Left ventricle myocardium superior (tissue), 1 donor: ENCODE measurements around the gene AHCYL2. TPM values are rescaled to one million over a fixed set of nuclear protein-coding genes. Genes with fewer than 3 reads are reported as not detected.
"Not testable (repeated sequence)": the region's sequence is repeated elsewhere in the genome, so short reads cannot be mapped to it uniquely, and the experiment has no call there.

Source experiments
- ATAC-seq: fragments of 200-7000 bp; cut with Tn5 transposase; one replicate; pipeline ENCODE4 v1.9.1; 2020; ENCODE audit warnings: mild to moderate bottlenecking, moderate library complexity
- DNase-seq: peaks from one replicate; pipeline ENCODE4 v3.0.0-alpha.2; 2020
- intact Hi-C: fragments of 100-400 bp; cut with micrococcal nuclease; formaldehyde crosslinking; loops from one replicate; pipeline ENCODE4 v1.11.0; 2022
- total RNA-seq: library from RNA; stranded (reverse); fragmentation: NEBNext Ultra II Directional; extraction: Animal tissue kit (Norgen Biotek cat#: 25700); gene quantifications from one replicate; pipeline ENCODE4 v1.2.1, GENCODE V29; 2021
- donor health status: DM: no; HTN: yes; CAD: no; lungs with severe emphysema.

The AHCYL2 gene
- total RNA-seq, 1 donor from 2014 or later, result 4.3 TPM

- ATAC-seq, result no peak
- intact Hi-C loops, result no loop called here
- DNase-seq, result no peak
These were observed 3.1 kb downstream of the AHCYL2 start for GRCh38 chr7:129227646-129228578.

- DNase-seq (no peak), ATAC-seq (no peak)
- intact Hi-C loops, result no loop called here
These were observed 3.8 kb downstream of the AHCYL2 start for GRCh38 chr7:129228633-129229032.

- intact Hi-C loops, result no loop called here
- ATAC-seq (no peak), DNase-seq (no peak)
These were observed 6.8 kb downstream of the AHCYL2 start for GRCh38 chr7:129231666-129232065.

GRCh38 chr7:129238546-129238945, 13.7 kb downstream of the AHCYL2 start:
- no peak for ATAC-seq
- DNase-seq, result no peak
- intact Hi-C loops, result no loop called here

GRCh38 chr7:129240119-129240820, 15.4 kb downstream of the AHCYL2 start:
- DNase-seq, result no peak
- intact Hi-C loops, result no loop called here
- ATAC-seq, result no peak

GRCh38 chr7:129244220-129244619, 19.4 kb downstream of the AHCYL2 start:
- no peak for DNase-seq
- intact Hi-C loops, result no loop called here
- no peak for ATAC-seq

- intact Hi-C loops, result no loop called here
- ATAC-seq, result no peak
- DNase-seq, result no peak
These were observed 20.7 kb downstream of the AHCYL2 start for GRCh38 chr7:129245533-129245932.

- intact Hi-C loops, result no loop called here
- no peak for DNase-seq
- no peak for ATAC-seq
These were observed 22.3 kb downstream of the AHCYL2 start for GRCh38 chr7:129247087-129247486.

GRCh38 chr7:129252128-129252527, 27.3 kb downstream of the AHCYL2 start:
- intact Hi-C loops, result no loop called here

GRCh38 chr7:129252603-129253002, 27.8 kb downstream of the AHCYL2 start:
- intact Hi-C loops, result not testable (repeated sequence)

More at GRCh38 chr7:129252128-129252527, 27.3 kb downstream of the AHCYL2 start:
- DNase-seq (no peak), ATAC-seq (no peak)

GRCh38 chr7:129255800-129256199, 31.0 kb downstream of the AHCYL2 start:
- ATAC-seq, result no peak
- no peak for DNase-seq
- intact Hi-C loops, result no loop called here

More at GRCh38 chr7:129252603-129253002, 27.8 kb downstream of the AHCYL2 start:
- DNase-seq, ATAC-seq: not testable (repeated sequence)

- DNase-seq (no peak), ATAC-seq (no peak)
- intact Hi-C loops, result no loop called here
These were observed 31.4 kb downstream of the AHCYL2 start for GRCh38 chr7:129256221-129256620.

- intact Hi-C loops, result no loop called here
- ATAC-seq, result no peak
- no peak for DNase-seq
These were observed 32.3 kb downstream of the AHCYL2 start for GRCh38 chr7:129257168-129257567.

- intact Hi-C loops, result no loop called here
- ATAC-seq (no peak), DNase-seq (no peak)
These were observed 34.0 kb downstream of the AHCYL2 start for GRCh38 chr7:129258649-129259389.

- intact Hi-C loops, result no loop called here
- DNase-seq, result no peak
- no peak for ATAC-seq
These were observed 37.5 kb downstream of the AHCYL2 start for GRCh38 chr7:129262324-129262723.

GRCh38 chr7:129263168-129263567, 38.3 kb downstream of the AHCYL2 start:
- no peak for DNase-seq
- intact Hi-C loops, result no loop called here
- ATAC-seq, result no peak

GRCh38 chr7:129264534-129264933, 39.7 kb downstream of the AHCYL2 start:
- ATAC-seq (no peak), DNase-seq (no peak)
- intact Hi-C loops, result no loop called here

GRCh38 chr7:129265328-129265727, 40.5 kb downstream of the AHCYL2 start:
- no peak for DNase-seq
- ATAC-seq, result no peak
- intact Hi-C loops, result no loop called here

GRCh38 chr7:129266181-129266580, 41.4 kb downstream of the AHCYL2 start:
- intact Hi-C loops, result no loop called here
- no peak for DNase-seq
- ATAC-seq, result no peak

- no peak for ATAC-seq
- intact Hi-C loops, result no loop called here
- DNase-seq, result no peak
These were observed 45.2 kb downstream of the AHCYL2 start for GRCh38 chr7:129270077-129270476.
